DND-41 (cell line): ENCODE measurements around the gene LAMB4.

ENCODE experiments used
- ATAC-seq: fragments of 200-7000 bp; cut with Tn5 transposase; 3 replicates; pipeline ENCODE4 v1.9.1; 2021; ENCODE audit warnings: low read depth; ENCODE audit not compliant: insufficient read depth
- DNase-seq: peaks from one replicate; pipeline ENCODE4 v3.0.0-alpha.2; 2020
- H2AFZ ChIP-seq: 2 replicates; pipeline ENCODE4 v1.6.0; 2012; ENCODE audit warnings: low read depth, low read length
- H3K27ac ChIP-seq: 2 replicates; pipeline ENCODE4 v1.5.1; 2012; ENCODE audit warnings: low read length, inconsistent platforms
- H3K27me3 ChIP-seq: fragments of 200-600 bp; sonication (generic); 2 replicates; pipeline ENCODE4 v1.6.0; 2012; ENCODE audit warnings: low read length, mild to moderate bottlenecking, inconsistent platforms; ENCODE audit not compliant: insufficient read depth, poor library complexity
- H3K36me3 ChIP-seq: 2 replicates; pipeline ENCODE4 v1.5.1; 2012; ENCODE audit warnings: low read length, inconsistent platforms; ENCODE audit not compliant: insufficient read depth
- H3K4me1 ChIP-seq: 2 replicates; pipeline ENCODE4 v1.5.1; 2012; ENCODE audit warnings: mild to moderate bottlenecking, low read length; ENCODE audit not compliant: insufficient read depth
- H3K4me2 ChIP-seq: 2 replicates; pipeline ENCODE4 v1.6.0; 2012; ENCODE audit warnings: mild to moderate bottlenecking, moderate library complexity, low read length, inconsistent platforms; ENCODE audit not compliant: insufficient read depth
- H3K4me3 ChIP-seq, 2 experiments: fragments of 200-600 bp in 1 of 2; shearing (Covaris generic) in 1 of 2; 2 replicates each; pipeline ENCODE4 v1.5.1; 2012 to 2016; ENCODE audit warnings: inconsistent platforms in 2 of 2, low read length in 2 of 2, mild to moderate bottlenecking in 2 of 2, low read depth in 1 of 2, moderate library complexity in 1 of 2
- H3K79me2 ChIP-seq: 2 replicates; pipeline ENCODE4 v1.6.0; 2012; ENCODE audit warnings: low read length, inconsistent platforms; ENCODE audit not compliant: insufficient read depth
- H3K9ac ChIP-seq: 2 replicates; pipeline ENCODE4 v1.6.0; 2012; ENCODE audit warnings: low read depth, mild to moderate bottlenecking, inconsistent platforms, low read length, moderate library complexity
- H3K9me3 ChIP-seq: 2 replicates; pipeline ENCODE4 v1.5.1; 2012; ENCODE audit warnings: low read length, moderate library complexity, mild to moderate bottlenecking, inconsistent platforms; ENCODE audit not compliant: insufficient read depth, severe bottlenecking
- H4K20me1 ChIP-seq: 2 replicates; pipeline ENCODE4 v1.6.0; 2012; ENCODE audit warnings: low read length; ENCODE audit not compliant: insufficient read depth
- EZH2 ChIP-seq: IDR thresholded peaks from 3 replicates; pipeline ENCODE4 v1.6.1; 2012; ENCODE audit warnings: borderline replicate concordance, low read depth, mild to moderate bottlenecking, moderate library complexity, low read length, inconsistent platforms; ENCODE audit not compliant: severe bottlenecking
- TF ChIP-seq, protein P1 (sequence below): IDR thresholded peaks from 2 replicates; pipeline ENCODE4 v1.5.1; 2012; ENCODE audit warnings: borderline replicate concordance, low read length, moderate library complexity, mild to moderate bottlenecking; ENCODE audit not compliant: poor library complexity, severe bottlenecking; ENCODE audit errors: extremely low read depth

The LAMB4 gene

GRCh38 chr7:108129018-108129965 lies 869 bp downstream of the LAMB4 start:
- ATAC-seq (no peak), DNase-seq (no peak)
- Histone ChIP-seq H3K36me3 (no peaks in the 10 kb centered on the region), H3K4me2 (no peak overlapping the region), H2AFZ (no peak overlapping the region), H3K4me3 (no peak overlapping the region), H3K9ac (no peak overlapping the region), H3K27me3 (peaks cover 3% of the 10 kb centered on the region), H3K79me2 (no peaks in the 10 kb centered on the region), H4K20me1 (no peaks in the 10 kb centered on the region), H3K27ac (no peak overlapping the region), H3K4me1 (no peaks in the 10 kb centered on the region), H3K9me3 (no peaks in the 10 kb centered on the region)
- TF ChIP-seq EZH2: no peak
- TF ChIP-seq, protein P1, sequence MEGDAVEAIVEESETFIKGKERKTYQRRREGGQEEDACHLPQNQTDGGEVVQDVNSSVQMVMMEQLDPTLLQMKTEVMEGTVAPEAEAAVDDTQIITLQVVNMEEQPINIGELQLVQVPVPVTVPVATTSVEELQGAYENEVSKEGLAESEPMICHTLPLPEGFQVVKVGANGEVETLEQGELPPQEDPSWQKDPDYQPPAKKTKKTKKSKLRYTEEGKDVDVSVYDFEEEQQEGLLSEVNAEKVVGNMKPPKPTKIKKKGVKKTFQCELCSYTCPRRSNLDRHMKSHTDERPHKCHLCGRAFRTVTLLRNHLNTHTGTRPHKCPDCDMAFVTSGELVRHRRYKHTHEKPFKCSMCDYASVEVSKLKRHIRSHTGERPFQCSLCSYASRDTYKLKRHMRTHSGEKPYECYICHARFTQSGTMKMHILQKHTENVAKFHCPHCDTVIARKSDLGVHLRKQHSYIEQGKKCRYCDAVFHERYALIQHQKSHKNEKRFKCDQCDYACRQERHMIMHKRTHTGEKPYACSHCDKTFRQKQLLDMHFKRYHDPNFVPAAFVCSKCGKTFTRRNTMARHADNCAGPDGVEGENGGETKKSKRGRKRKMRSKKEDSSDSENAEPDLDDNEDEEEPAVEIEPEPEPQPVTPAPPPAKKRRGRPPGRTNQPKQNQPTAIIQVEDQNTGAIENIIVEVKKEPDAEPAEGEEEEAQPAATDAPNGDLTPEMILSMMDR: no peak

GRCh38 chr7:108128514-108128913 lies 1.6 kb downstream of the LAMB4 start:
- H3K9me3 ChIP-seq: no peaks in the 10 kb centered on the region
- no peak overlapping the region for H2AFZ ChIP-seq
- no peaks in the 10 kb centered on the region for H4K20me1 ChIP-seq
- H3K79me2 ChIP-seq: no peaks in the 10 kb centered on the region
- no peak for DNase-seq
- H3K4me2 ChIP-seq: no peak overlapping the region
- H3K27me3 ChIP-seq: peaks cover 3% of the 10 kb centered on the region
- no peaks in the 10 kb centered on the region for H3K36me3 ChIP-seq
- no peak overlapping the region for H3K9ac ChIP-seq
- no peak overlapping the region for H3K27ac ChIP-seq
- H3K4me3 ChIP-seq: no peak overlapping the region
- no peaks in the 10 kb centered on the region for H3K4me1 ChIP-seq
- ATAC-seq: no peak
- TF ChIP-seq, protein P1: no peak
- no peak for TF ChIP-seq EZH2

GRCh38 chr7:108127461-108127860 lies 2.7 kb downstream of the LAMB4 start:
- Histone ChIP-seq H3K36me3 (no peaks in the 10 kb centered on the region), H2AFZ (no peak overlapping the region), H3K4me3 (no peak overlapping the region), H4K20me1 (no peaks in the 10 kb centered on the region), H3K4me1 (no peaks in the 10 kb centered on the region), H3K27ac (no peak overlapping the region), H3K9ac (no peak overlapping the region), H3K79me2 (no peaks in the 10 kb centered on the region), H3K4me2 (no peak overlapping the region), H3K27me3 (peaks cover 4% of the 10 kb centered on the region), H3K9me3 (no peaks in the 10 kb centered on the region)
- ATAC-seq: no peak
- DNase-seq: no peak
- TF ChIP-seq, protein P1: no peak
- TF ChIP-seq EZH2: no peak
